Measurements from ENCODE around the gene SPDYE4.

- TF ChIP-seq ZNF396 (CRISPR knock-in tag; IDR thresholded peaks at IDR 0.05; ENCODE audit: borderline replicate concordance): no peak
- TF ChIP-seq CTCF (IDR thresholded peaks at IDR 0.05): no peak
- TF ChIP-seq GABPB1 (CRISPR knock-in tag; IDR thresholded peaks at IDR 0.05): no peak
- TF ChIP-seq FOXP4 (CRISPR knock-in tag; IDR thresholded peaks at IDR 0.05): no peak
- no peak for TF ChIP-seq IRF1 (CRISPR knock-in tag; IDR thresholded peaks at IDR 0.05)
- no peak for TF ChIP-seq TEAD4 (CRISPR knock-in tag; IDR thresholded peaks at IDR 0.05)
- TF ChIP-seq JUN (CRISPR knock-in tag; IDR thresholded peaks at IDR 0.05): no peak
Measured at GRCh38 chr17:8792646-8793045, 34.3 kb upstream of the SPDYE4 start.

Data from WTC11 (cell line).